ENCODE results near the gene TEX2. TPM values are rescaled to one million over a fixed set of nuclear protein-coding genes. Genes with fewer than 3 reads are reported as not detected.

The TEX2 gene, protein sequence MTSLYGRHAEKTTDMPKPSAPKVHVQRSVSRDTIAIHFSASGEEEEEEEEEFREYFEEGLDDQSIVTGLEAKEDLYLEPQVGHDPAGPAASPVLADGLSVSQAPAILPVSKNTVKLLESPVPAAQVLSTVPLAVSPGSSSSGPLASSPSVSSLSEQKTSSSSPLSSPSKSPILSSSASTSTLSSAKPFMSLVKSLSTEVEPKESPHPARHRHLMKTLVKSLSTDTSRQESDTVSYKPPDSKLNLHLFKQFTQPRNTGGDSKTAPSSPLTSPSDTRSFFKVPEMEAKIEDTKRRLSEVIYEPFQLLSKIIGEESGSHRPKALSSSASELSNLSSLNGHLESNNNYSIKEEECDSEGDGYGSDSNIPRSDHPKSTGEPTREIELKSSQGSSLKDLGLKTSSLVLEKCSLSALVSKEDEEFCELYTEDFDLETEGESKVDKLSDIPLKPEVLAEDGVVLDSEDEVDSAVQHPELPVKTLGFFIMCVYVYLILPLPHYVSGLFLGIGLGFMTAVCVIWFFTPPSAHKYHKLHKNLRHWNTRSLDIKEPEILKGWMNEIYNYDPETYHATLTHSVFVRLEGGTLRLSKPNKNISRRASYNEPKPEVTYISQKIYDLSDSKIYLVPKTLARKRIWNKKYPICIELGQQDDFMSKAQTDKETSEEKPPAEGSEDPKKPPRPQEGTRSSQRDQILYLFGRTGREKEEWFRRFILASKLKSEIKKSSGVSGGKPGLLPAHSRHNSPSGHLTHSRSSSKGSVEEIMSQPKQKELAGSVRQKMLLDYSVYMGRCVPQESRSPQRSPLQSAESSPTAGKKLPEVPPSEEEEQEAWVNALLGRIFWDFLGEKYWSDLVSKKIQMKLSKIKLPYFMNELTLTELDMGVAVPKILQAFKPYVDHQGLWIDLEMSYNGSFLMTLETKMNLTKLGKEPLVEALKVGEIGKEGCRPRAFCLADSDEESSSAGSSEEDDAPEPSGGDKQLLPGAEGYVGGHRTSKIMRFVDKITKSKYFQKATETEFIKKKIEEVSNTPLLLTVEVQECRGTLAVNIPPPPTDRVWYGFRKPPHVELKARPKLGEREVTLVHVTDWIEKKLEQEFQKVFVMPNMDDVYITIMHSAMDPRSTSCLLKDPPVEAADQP
- total RNA-seq (10 to 100 TPM; 12.6 to 13.1 TPM), polyA plus RNA-seq (1 to 10 TPM; 7.9 to 8.7 TPM)

DNA sequence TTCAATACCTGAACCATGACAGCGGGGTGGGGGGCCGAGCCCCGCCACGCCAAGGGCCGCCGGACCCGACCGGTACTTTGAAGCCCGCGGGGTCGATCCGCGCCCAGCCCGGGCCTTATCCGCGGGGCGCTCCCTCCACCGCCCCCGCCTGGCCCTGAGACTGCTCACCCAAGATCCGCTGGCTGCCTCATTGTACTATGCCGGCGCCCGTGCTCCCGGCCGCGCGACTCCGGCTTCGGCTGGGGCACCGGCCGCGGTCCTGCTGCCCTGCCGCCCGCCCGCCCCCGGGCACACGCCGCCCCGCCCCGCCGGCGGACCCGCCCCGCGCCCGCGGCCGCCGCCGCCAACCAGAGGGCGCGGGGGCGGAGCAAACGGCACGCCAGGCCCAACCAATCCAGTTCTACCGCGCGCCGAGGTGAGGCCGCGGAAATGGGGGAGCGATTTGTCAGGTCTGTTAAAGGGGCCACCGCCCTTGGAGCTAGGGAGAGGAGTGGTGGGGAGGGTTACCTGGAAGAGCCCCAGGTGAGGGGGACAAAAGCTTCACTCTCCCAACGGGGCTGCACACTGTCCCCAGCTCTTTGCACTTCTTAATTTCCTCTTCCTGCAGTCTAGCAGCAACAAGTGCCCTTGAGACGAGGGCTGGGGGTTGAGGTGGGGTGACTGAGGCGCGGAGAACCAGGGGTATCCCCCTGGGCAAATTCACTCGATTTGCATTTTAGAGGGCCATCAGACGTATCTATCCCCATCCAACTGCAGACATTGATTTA, at the start of gene TEX2:
Gene TEX2 (minus strand): TSS at position 261 of the 767 bp plus-strand sequence. CDS start 49,043 bp downstream, outside the sequence.
- ChIA-PET CTCF (ENCODE audit: partially characterized antibody) (interaction anchor here (0.7 kb wide), 1 partner anchor 414 kb away, joined by 3 read pairs; no protein-coding TSS in a partner anchor), POLR2A (ENCODE audit: partially characterized antibody) (interaction anchor here (0.7 to 3.3 kb wide), 12 partner anchors 8 to 489 kb away, joined by 3 to 48 read pairs (median 6); partner anchors contain the start of genes CCDC47, CEP95, DDX42 and DDX5)
- H3K4me3 Mint-ChIP-seq: peak within 1 kb of the TSS; percentile 91 to 98 (median 95)
- H3K27me3 Mint-ChIP-seq: peaks cover under 1 to 9% of the 10 kb centered on the region in 2 donors
- no peaks in the 10 kb centered on the region for H3K27me3 ChIP-seq (ENCODE audit: insufficient read depth, low read length)
- peak within 1 kb of the TSS; percentile 76 to 79 for H3K4me3 ChIP-seq (ENCODE audit: low read length in 2 of 2)
- H3K27ac ChIP-seq (ENCODE audit: low read depth, low read length): peak within 1 kb of the TSS; percentile 74
- H3K9me3 ChIP-seq (ENCODE audit: control insufficient read depth in 1 of 2, low read length in 2 of 2): no peaks in the 10 kb centered on the region
- peaks cover 0 to 4% of the 10 kb centered on the region in 2 donors for H3K36me3 Mint-ChIP-seq
- H3K4me1 ChIP-seq (ENCODE audit: insufficient read depth, low read length): peaks cover 33% of the 10 kb centered on the region
- peak within 1 kb of the TSS; percentile 93 to 98 (median 96) for H3K27ac Mint-ChIP-seq
- intact Hi-C loops (cut with micrococcal nuclease): loop anchor here (1.0 to 10.0 kb wide), 5 partner anchors 118 to 402 kb away; partner anchors contain the start of genes ERN1, ICAM2, POLG2 and SMURF2
- H3K36me3 ChIP-seq (ENCODE audit: insufficient read depth, low read length): no peaks in the 10 kb centered on the region
- H3K4me1 Mint-ChIP-seq: peaks cover 21 to 46% (median 34%) of the 10 kb centered on the region in 4 donors
- DNase-seq: peak; percentile 85 to 87 (median 86)
- no peaks in the 10 kb centered on the region for H3K9me3 Mint-ChIP-seq

DNA sequence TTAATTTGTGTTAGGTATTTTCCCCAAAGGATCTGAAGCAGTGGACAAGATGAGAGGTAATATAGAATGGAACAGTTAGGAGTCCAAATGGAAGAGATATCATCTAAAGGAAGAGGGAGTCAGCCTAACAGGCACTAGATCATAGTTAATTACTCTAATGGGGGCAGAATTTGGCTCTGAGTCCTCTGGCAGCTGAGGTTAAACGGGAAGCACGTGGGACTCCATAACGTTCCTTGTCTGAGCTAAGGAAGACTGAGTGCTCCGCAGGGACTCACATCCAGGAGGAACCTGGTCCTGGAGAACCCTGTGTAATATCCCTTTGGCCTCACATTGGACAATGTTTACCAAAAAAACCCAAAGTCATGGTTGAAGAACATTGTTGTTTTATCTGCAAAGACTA, 46.6 kb upstream of the TEX2 start:
- Mint-ChIP-seq H3K36me3 (no peaks in the 10 kb centered on the region), H3K27me3 (peaks cover 3% of the 10 kb centered on the region in 2 donors), H3K4me1 (peaks cover 0 to 1% (median 0%) of the 10 kb centered on the region in 4 donors), H3K27ac (no peak overlapping the region), H3K9me3 (no peaks in the 10 kb centered on the region), H3K4me3 (no peak overlapping the region)
- intact Hi-C loops (cut with micrococcal nuclease): no loop called here
- Histone ChIP-seq H3K27ac (ENCODE audit: low read depth, low read length) (no peak overlapping the region), H3K4me1 (ENCODE audit: insufficient read depth, low read length) (no peaks in the 10 kb centered on the region), H3K4me3 (ENCODE audit: low read length in 2 of 2) (no peak overlapping the region), H3K36me3 (ENCODE audit: insufficient read depth, low read length) (no peaks in the 10 kb centered on the region), H3K9me3 (ENCODE audit: control insufficient read depth in 1 of 2, low read length in 2 of 2) (no peaks in the 10 kb centered on the region), H3K27me3 (ENCODE audit: insufficient read depth, low read length) (no peaks in the 10 kb centered on the region)
- CTCF ChIA-PET (ENCODE audit: partially characterized antibody): interaction anchor here (0.9 to 4.6 kb wide), 12 partner anchors 9 to 181 kb away, joined by 3 to 40 read pairs (median 4); no protein-coding TSS in a partner anchor
- DNase-seq: no peak
- POLR2A ChIA-PET (ENCODE audit: partially characterized antibody): no interaction called here

DNA sequence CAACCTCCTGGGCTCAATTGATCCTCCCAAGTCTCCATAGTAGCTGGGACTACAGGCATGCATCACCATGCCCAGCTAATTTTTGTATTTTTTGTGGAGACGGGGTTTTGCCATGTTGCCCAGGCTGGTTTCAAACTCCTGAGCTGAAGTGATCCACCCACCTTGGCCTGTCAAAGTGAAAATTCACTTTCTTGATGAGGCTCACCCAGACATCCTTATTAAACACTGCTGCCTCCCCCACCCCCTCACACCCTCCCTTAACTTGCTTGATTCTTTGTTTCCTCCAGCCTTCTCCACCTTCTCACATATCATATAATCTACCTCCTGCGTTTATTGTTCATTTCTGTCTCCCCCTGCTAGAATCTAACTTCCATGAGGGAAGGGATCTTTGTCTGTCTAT, 46.0 kb upstream of the TEX2 start:
- H3K4me1 Mint-ChIP-seq: peaks cover 0 to 1% (median 0%) of the 10 kb centered on the region in 4 donors

DNA sequence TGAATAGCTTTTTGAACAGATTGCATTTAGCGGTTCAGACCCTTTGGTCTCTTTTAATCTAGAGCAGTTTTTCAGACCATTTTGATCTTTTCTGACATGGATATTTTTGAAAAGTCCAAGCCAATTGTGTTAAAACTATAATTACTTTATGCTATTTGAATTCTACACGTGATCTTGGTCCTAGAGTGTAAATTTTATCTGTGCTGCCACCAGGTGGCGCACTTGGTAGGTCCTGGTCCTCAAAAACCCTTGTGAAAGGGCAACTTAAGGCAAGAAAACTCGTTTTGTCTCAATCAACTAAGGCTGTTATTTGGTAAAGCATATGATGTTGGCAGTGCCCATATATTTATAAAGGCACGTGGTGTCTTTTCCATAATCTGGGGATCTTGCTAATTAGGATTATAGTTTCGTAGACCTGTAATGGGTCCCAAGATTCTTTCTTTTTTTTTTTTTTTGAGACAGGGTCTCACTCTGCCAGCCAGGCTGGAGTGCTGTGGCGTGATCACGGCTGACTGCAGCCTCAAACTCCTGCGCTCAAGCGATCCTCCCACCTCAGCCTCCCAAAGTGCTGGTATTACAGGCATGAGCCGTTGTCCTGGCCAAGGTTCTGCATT, 43.9 kb upstream of the TEX2 start:
- Histone ChIP-seq H3K36me3 (ENCODE audit: insufficient read depth, low read length) (no peaks in the 10 kb centered on the region), H3K4me1 (ENCODE audit: insufficient read depth, low read length) (no peaks in the 10 kb centered on the region), H3K27me3 (ENCODE audit: insufficient read depth, low read length) (no peaks in the 10 kb centered on the region), H3K27ac (ENCODE audit: low read depth, low read length) (no peak overlapping the region), H3K9me3 (ENCODE audit: control insufficient read depth in 1 of 2, low read length in 2 of 2) (no peaks in the 10 kb centered on the region), H3K4me3 (ENCODE audit: low read length in 2 of 2) (no peak overlapping the region)
- Mint-ChIP-seq H3K4me1 (peaks cover 0 to 1% (median 0%) of the 10 kb centered on the region in 4 donors), H3K27me3 (peaks cover 3% of the 10 kb centered on the region in 2 donors), H3K36me3 (no peaks in the 10 kb centered on the region), H3K4me3 (no peak overlapping the region), H3K27ac (no peak overlapping the region), H3K9me3 (no peaks in the 10 kb centered on the region)
- ChIA-PET CTCF (ENCODE audit: partially characterized antibody) (interaction anchor here (0.6 to 4.6 kb wide), 13 partner anchors 10 to 287 kb away, joined by 3 to 40 read pairs (median 3); partner anchors contain the start of gene POLG2), POLR2A (ENCODE audit: partially characterized antibody) (no interaction called here)
- intact Hi-C loops (cut with micrococcal nuclease): loop anchor here (1.0 kb wide), 1 partner anchor 111 kb away; no protein-coding TSS in a partner anchor
- peak; percentile 54 to 61 (median 61) for DNase-seq

More for the DNA sequence above, 46.0 kb upstream of the TEX2 start:
- no peak overlapping the region for H3K4me3 ChIP-seq (ENCODE audit: low read length in 2 of 2)
- intact Hi-C loops (cut with micrococcal nuclease): no loop called here
- DNase-seq: no peak
- POLR2A ChIA-PET (ENCODE audit: partially characterized antibody): no interaction called here
- H3K27me3 ChIP-seq (ENCODE audit: insufficient read depth, low read length): no peaks in the 10 kb centered on the region
- Mint-ChIP-seq H3K4me3 (no peak overlapping the region), H3K27ac (no peak overlapping the region), H3K36me3 (no peaks in the 10 kb centered on the region), H3K9me3 (no peaks in the 10 kb centered on the region), H3K27me3 (peaks cover 3% of the 10 kb centered on the region in 2 donors)
- H3K36me3 ChIP-seq (ENCODE audit: insufficient read depth, low read length): no peaks in the 10 kb centered on the region
- H3K4me1 ChIP-seq (ENCODE audit: insufficient read depth, low read length): no peaks in the 10 kb centered on the region
- CTCF ChIA-PET (ENCODE audit: partially characterized antibody): interaction anchor here (0.9 to 4.6 kb wide), 11 partner anchors 9 to 182 kb away, joined by 3 to 40 read pairs (median 5); no protein-coding TSS in a partner anchor
- H3K27ac ChIP-seq (ENCODE audit: low read depth, low read length): no peak overlapping the region
- no peaks in the 10 kb centered on the region for H3K9me3 ChIP-seq (ENCODE audit: control insufficient read depth in 1 of 2, low read length in 2 of 2)

DNA sequence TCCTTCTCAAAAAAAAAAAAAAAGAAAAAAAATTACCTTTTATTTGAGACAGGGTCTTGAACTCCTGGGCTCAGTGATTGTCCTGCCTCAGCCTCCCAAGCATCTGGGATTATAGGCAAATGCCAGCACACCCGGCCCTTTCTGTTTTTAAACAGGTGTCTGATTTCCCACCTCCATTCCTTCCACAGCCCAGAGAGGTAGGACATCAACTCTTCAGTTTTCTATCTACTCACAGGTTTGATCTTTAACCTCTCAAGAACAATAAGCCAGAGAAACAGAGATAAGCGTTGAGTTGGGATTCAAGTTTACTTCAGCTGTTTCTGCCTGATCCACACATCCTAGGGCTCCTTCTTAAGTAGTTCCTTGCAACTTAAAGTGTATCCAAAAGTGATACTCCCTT, 41.5 kb upstream of the TEX2 start:
- Mint-ChIP-seq H3K27me3 (peaks cover 3 to 4% of the 10 kb centered on the region in 2 donors), H3K4me3 (no peak overlapping the region), H3K36me3 (no peaks in the 10 kb centered on the region), H3K4me1 (peaks cover 0 to 1% (median 0%) of the 10 kb centered on the region in 4 donors), H3K9me3 (no peaks in the 10 kb centered on the region), H3K27ac (no peak overlapping the region)
- no peak for DNase-seq
- Histone ChIP-seq H3K36me3 (ENCODE audit: insufficient read depth, low read length) (no peaks in the 10 kb centered on the region), H3K9me3 (ENCODE audit: control insufficient read depth in 1 of 2, low read length in 2 of 2) (no peaks in the 10 kb centered on the region), H3K4me1 (ENCODE audit: insufficient read depth, low read length) (no peaks in the 10 kb centered on the region), H3K4me3 (ENCODE audit: low read length in 2 of 2) (no peak overlapping the region), H3K27ac (ENCODE audit: low read depth, low read length) (no peak overlapping the region), H3K27me3 (ENCODE audit: insufficient read depth, low read length) (no peaks in the 10 kb centered on the region)
- CTCF ChIA-PET (ENCODE audit: partially characterized antibody): interaction anchor here (1.0 to 2.8 kb wide), 2 partner anchors 10 to 114 kb away, joined by 3 to 27 read pairs; no protein-coding TSS in a partner anchor
- intact Hi-C loops (cut with micrococcal nuclease): no loop called here
- POLR2A ChIA-PET (ENCODE audit: partially characterized antibody): no interaction called here

DNA sequence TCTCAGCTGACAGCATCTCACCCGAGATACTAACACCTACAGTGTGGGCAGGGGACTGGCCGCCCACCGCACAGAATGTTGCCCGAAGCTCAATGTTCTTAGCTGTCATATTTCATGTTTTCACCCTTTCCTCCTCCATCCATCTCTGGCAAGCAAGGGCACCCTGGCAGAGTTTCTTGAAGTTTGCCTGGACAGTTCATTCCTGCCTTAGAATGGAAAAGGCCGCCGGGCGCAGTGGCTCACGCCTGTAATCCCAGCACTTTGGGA, 37.6 kb upstream of the TEX2 start:
- H3K27ac Mint-ChIP-seq: no peak overlapping the region
- no peaks in the 10 kb centered on the region for H3K36me3 ChIP-seq (ENCODE audit: insufficient read depth, low read length)
- no peak overlapping the region for H3K4me3 ChIP-seq (ENCODE audit: low read length in 2 of 2)
- CTCF ChIA-PET (ENCODE audit: partially characterized antibody): interaction anchor here (1.0 to 1.7 kb wide), 5 partner anchors 9 to 117 kb away, joined by 3 to 6 read pairs (median 3); no protein-coding TSS in a partner anchor
- no peaks in the 10 kb centered on the region for H3K4me1 Mint-ChIP-seq
- no peak overlapping the region for H3K4me3 Mint-ChIP-seq
- H3K27me3 Mint-ChIP-seq: peaks cover 0 to 2% of the 10 kb centered on the region in 2 donors
- H3K9me3 ChIP-seq (ENCODE audit: control insufficient read depth in 1 of 2, low read length in 2 of 2): no peaks in the 10 kb centered on the region
- H3K27ac ChIP-seq (ENCODE audit: low read depth, low read length): no peak overlapping the region
- no peak for DNase-seq
- no peaks in the 10 kb centered on the region for H3K27me3 ChIP-seq (ENCODE audit: insufficient read depth, low read length)
- POLR2A ChIA-PET (ENCODE audit: partially characterized antibody): no interaction called here
- no peaks in the 10 kb centered on the region for H3K9me3 Mint-ChIP-seq
- no peaks in the 10 kb centered on the region for H3K36me3 Mint-ChIP-seq
- H3K4me1 ChIP-seq (ENCODE audit: insufficient read depth, low read length): no peaks in the 10 kb centered on the region
- intact Hi-C loops (cut with micrococcal nuclease): no loop called here
